ENCODE measurements around the gene NRCAM.
"Not testable (repeated sequence)": the region's sequence is repeated elsewhere in the genome, so short reads cannot be mapped to it uniquely, and the experiment has no call there.

Gene NRCAM

GRCh38 chr7:108301387-108301786 lies 154.8 kb downstream of the NRCAM start:
- no peak for DNase-seq

DNA sequence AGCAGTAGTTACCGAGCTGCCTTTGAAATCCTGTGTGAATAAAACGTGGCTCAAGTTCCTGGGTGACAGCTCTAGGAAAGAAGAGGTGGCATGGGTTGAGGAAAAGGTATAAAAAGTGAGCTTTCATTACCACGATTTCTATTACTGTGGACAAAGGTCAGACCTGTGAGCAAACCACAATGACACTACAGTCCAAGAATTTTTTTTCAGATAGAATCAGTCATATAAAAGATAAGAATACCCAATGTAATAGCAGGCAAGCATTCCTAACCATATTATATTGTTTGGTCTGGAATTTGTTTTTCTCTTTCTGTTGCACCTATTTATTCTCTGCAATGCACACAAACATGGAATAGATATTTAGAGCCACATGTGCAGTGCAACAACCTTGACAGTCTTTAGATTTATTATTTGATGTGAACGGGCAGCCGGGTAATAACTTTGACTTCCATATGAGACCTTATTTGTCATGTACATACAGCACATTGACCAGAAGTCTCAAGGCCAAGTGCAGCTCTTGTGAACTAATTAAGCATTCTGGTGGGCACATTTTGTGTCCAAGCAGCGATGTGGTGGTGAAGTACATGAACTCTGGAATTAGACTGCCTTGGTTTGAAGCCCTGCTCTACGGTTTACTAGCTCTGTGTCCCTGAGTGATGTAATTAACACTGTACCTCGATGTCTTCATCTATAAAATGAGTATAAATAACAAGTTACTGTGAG lies 156.8 kb downstream of the NRCAM start:
- no peak for DNase-seq

GRCh38 chr7:108296911-108297310 lies 159.3 kb downstream of the NRCAM start:
- no peak for DNase-seq

DNA sequence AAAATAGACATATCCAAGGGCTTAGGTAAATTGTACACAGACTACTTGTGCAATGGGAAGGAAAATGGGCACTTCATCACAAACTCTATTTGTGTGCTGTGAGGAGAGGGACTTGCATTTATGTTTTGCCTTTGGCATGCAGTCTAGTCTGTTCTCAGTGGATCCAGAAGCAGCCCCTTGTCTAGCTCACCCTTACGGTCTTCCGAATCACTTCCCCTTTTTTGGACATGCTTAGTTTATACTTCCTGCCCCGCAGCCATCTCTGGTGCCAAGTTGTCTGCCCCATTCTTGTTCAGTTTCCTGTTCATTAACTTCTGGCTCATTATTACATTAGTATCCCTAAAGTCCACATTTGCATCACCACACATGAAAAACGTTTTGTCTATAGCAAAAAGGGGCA lies 161.6 kb downstream of the NRCAM start:
- no peak for DNase-seq

DNA sequence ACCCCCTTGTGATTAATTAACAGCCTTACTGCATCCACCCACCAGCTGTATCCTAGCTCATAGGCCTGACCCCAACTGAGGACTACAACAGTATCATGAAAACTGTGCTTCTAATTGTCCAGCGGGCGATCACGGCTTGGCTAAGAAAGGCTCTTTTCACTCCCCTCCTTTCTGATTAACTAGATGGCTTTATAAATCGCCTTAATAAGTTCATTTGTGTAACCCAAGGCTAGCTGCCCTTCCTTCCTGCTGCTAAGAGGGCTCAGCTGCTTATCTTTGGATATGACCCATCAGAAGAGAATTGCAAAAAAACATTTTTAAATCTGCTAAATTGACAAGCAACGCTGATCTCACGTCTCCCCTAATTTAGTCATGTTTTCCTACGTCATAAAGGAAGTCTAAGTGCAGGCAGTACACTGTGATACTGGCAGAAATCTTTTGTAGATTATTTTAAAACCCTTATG lies 163.1 kb downstream of the NRCAM start:
- no peak for DNase-seq

- no peak for DNase-seq
Measured at GRCh38 chr7:108292541-108292940, 163.7 kb downstream of the NRCAM start.

GRCh38 chr7:108291791-108292440 lies 164.3 kb downstream of the NRCAM start:
- no peak for DNase-seq

DNA sequence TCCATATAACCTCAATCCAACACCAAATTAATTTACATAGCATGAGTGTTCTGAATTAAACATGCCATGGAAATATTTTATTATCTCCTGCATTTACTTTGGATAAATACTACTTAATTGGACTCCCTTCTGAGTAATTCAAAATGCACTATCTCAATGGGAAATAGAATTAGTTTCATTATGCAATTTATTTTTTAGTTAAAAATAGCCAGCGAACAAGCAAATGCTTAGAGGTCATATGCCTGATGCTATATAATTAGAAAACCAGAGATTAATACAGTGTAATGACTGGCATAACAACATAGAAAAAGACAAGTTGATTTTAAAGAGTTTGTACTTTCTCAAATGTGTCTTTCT lies 165.1 kb downstream of the NRCAM start:
- DNase-seq, result no peak

DNA sequence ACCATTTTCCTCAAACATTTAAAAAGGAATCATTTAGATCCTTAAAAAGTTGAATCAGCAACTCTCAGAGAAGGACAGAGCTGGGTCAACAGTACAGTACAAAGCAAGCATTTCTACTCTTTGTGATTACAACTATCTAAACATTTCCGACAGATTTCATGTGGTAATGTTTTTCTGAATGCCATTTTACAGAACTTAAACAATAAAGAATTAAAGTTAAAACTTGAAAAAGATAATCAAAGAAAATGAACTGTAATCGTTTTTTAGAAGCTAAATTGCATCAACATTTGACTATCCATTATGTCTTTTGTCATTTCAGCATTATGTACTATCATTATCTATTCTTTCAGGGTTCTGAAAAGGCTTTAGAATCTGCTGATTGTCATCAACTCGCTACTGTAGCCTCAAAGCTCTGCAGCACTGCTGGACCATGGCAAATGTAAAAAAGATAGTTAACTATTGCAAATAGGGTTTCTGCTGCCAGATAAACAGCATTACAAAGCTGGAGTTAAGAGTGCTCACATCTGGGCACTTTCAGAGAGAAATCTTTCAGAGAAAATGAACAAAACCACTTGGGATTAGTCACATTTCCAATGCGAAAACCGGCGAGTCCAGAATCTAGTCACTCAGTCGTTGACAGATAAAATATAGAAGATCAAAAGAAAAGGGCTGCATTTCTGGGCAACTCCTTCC lies 165.6 kb downstream of the NRCAM start:
- DNase-seq, result no peak

- DNase-seq, result no peak
Measured at GRCh38 chr7:108289852-108290251, 166.4 kb downstream of the NRCAM start.

DNA sequence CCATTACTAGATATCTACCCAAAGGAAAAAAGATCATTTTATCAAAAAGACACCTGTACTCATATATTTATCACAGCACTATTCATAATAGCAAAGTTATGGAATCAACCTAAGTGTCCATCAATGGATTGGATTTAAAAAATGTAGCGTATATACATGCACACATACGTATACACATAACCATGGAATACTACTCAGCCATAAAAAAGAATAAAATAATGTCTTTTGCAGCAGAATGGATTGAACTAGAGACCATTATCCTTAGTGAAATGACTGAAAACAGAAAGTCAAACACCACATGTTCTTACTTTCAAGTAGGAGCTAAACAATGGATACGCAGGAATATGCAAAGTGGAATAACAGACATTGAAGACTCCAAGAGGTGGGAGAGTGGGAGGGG lies 168.4 kb downstream of the NRCAM start:
- DNase-seq, result no peak

DNA sequence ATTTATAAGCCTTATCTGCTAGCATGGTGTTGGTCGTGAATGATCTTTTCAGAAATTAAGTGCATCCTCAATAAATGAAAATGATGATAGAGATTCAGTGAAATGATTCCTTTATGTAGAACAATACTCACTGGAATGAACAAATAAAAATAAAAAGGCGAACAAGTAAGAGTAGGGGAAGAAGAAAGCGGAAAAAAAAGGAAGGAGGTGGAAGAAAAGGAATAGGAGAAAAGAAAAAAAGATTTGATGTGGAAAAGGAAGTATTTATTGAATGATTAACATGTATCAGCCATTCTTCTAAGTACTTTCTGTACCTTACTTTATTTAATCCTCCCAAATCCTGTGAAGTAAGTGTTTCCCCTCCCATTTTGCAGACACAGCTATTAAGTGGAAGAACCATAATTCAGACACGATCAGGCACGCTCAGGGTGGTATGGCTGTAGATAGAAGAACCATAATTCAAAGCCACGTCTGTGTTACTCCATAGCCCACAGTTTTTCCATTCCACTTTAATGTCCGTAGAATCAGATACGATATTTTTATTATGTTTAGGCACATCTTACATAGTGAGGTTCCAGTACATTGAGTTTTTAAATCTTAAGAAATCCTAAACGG lies 169.8 kb downstream of the NRCAM start:
- no peak for DNase-seq

GRCh38 chr7:108285778-108286177 lies 170.5 kb downstream of the NRCAM start:
- DNase-seq, result no peak

DNA sequence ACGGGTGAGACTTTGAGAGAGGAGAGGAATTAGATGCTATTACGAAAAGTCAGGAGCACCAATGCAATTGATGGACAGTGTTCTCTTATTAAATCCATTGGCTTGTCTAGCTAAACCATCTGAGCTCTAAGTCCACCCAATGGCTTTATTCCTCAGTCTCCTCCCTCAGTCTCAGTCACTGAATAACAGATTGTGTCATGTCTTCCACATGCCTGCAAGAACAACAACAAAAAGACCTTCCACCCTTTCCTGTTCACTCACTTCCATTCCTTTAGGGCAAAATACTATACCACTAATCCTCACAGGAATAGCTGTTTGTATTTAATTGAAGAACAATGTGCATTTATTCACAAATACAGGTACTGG lies 171.2 kb downstream of the NRCAM start:
- DNase-seq, result no peak

GRCh38 chr7:108284349-108285002 lies 171.8 kb downstream of the NRCAM start:
- DNase-seq, result no peak

DNA sequence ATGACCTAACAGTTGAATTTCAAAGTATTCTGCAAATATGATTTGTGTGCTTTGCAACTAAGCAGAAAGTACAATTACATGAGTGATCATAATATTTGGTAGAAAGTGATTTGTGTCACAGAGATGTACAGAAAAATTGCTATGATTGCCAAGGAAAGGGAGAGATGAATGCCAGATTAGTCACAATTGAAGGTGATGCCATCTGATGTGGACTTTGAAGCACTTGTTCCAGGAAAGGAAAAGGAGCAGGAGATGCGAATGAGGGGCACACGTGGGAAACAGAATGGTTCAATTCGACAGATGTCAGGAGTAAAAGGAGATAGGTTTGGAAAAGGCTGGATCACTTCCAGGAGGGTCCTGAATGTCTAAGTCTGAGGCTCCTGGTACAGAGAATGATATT lies 173.0 kb downstream of the NRCAM start:
- no peak for DNase-seq

- no peak for DNase-seq
Measured at GRCh38 chr7:108282427-108282996, 173.7 kb downstream of the NRCAM start.

DNA sequence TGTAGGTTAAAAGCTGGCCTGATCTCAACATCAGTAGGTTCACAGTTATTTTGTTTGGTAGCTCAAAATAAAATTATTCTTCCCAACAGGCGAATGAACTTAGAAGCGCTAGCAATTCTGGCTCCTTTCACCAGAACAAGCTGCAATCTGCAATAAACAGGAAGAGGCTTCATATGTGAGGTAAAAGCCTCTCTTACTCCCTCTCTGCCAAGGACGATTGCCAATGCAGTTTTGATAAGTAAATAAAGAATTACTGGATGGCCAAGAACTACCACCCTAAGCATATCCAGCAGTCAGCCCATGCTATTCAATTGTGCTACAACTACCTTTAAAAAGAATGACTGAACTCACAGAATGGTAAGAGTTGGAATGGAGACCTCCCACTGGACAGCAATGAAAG lies 176.1 kb downstream of the NRCAM start:
- no peak for DNase-seq

- DNase-seq, result no peak
Measured at GRCh38 chr7:108278776-108279175, 177.5 kb downstream of the NRCAM start.

DNA sequence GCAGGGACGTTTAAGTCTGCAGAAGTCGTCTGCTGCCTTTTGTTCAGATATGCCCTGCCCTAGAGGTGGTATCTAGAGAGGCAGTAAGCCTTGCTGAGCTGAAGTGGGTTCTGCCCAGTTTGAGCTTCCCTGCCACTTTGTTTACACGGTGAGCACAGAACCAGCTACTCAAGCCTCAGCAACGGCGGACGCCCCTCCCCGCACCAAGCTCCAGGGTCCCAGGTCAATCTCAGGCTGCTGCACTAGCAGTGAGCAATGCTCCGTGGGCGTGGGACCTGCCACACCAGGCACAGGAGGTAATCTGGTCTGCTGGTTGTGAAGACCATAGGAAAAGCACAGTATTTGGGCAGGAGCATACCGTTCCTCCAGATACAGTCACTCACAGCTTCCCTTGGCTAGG lies 178.0 kb downstream of the NRCAM start:
- no peak for DNase-seq

GRCh38 chr7:108274447-108274846 lies 181.8 kb downstream of the NRCAM start:
- DNase-seq, result not testable (repeated sequence)

- DNase-seq, result not testable (repeated sequence)
Measured at GRCh38 chr7:108272891-108273290, 183.3 kb downstream of the NRCAM start.
